Adrenal gland (tissue), 12 donors: Measurements from ENCODE around the gene RUBCN. TPM values are rescaled to one million over a fixed set of nuclear protein-coding genes. Genes with fewer than 3 reads are reported as not detected.
A peak's percentile ranks its signal among the peaks of the same experiment; 100 is the strongest.

Experiments used
- DNase-seq, 7 donors: peaks; one replicate each; pipeline ENCODE4 v3.0.0-alpha.2; 2019 to 2020
- H3K27ac ChIP-seq, 5 donors: fragments of 200-600 bp; sonication (generic) in 4 of 5; 1 replicate in 3 of 5; 2 replicates in 2 of 5; pipeline versions ENCODE4 v1.5.1 to v1.8.0; 2016 to 2020; ENCODE audit warnings: mild to moderate bottlenecking in 1 of 5
- H3K27me3 ChIP-seq: fragments of 200-600 bp; 2 replicates; pipeline ENCODE4 v1.8.0; 2021
- H3K36me3 ChIP-seq, 2 donors: fragments of 200-600 bp; replicated peaks in 1 of 2; 1 replicate in 1 of 2; 2 replicates in 1 of 2; pipeline versions ENCODE4 v1.5.1 to v1.8.0; 2018 to 2022
- H3K4me1 ChIP-seq, 2 donors: fragments of 200-600 bp; replicated peaks in 1 of 2; 1 replicate in 1 of 2; 2 replicates in 1 of 2; pipeline versions ENCODE4 v1.5.1 to v1.8.0; 2018 to 2021
- H3K4me3 ChIP-seq, 4 donors: fragments of 200-600 bp; sonication (generic) in 3 of 4; one replicate each; pipeline ENCODE4 v1.5.1; 2016 to 2018
- H3K9me3 ChIP-seq, 3 donors: fragments of 200-600 bp; sonication (generic) in 1 of 3; replicated peaks in 1 of 3; 1 replicate in 2 of 3; 2 replicates in 1 of 3; pipeline versions ENCODE4 v1.5.1 to v1.8.0; 2016 to 2021
- POLR2A ChIP-seq, 2 donors: fragments of 450-650 bp; IDR thresholded peaks; one replicate each; pipeline ENCODE4 v1.6.1; 2017; ENCODE audit warnings: antibody characterized with exemption in 2 of 2, mild to moderate bottlenecking in 2 of 2, moderate library complexity in 1 of 2
- WGBS, 4 donors: extraction: QIAGEN DNeasy Blood & Tissue Kit in 2 of 4; methylation state at CpG; one replicate each; pipeline versions ENCODE4 v1.1.5 to v1.1.7; 2013 to 2017; 5-methylcytosine and 5-hydroxymethylcytosine counted together
- intact Hi-C, 2 donors: fragments of 100-400 bp; cut with DNase I; formaldehyde crosslinking; loops; one replicate each; pipeline versions ENCODE4 v1.14.1 to v1.15.0; 2022 to 2023
- polyA plus RNA-seq, 3 donors: library from polyadenylated mRNA; stranded (reverse); fragments of 200-250 nt in 2 of 3; fragments of 350-450 nt in 1 of 3; fragmentation: Illumina TruSeq in 1 of 3; extraction: RNeasy Lipid Tissue Mini Kit (QIAGEN cat#74804) in 1 of 3; gene quantifications; one replicate each; pipeline ENCODE4 v1.2.3, GENCODE V29; 2013 to 2014
- total RNA-seq, 9 donors: library from RNA; depleted of rRNA in 4 of 9; stranded (reverse); fragments of >200 nt in 4 of 9; fragments of 120-200 nt in 1 of 9; fragmentation: NEBNext Ultra II Directional in 1 of 9; extraction: Animal tissue kit (Norgen Biotek cat#: 25700) in 1 of 9; gene quantifications; one replicate each; pipeline versions ENCODE4 v1.1.0 to v1.2.4, GENCODE V29; 2013 to 2023
- TF ChIP-seq, protein P1 (sequence below), 6 experiments: fragments of 450-650 bp in 4 of 6; fragments of 200-600 bp in 2 of 6; sonication (generic) in 1 of 6; IDR thresholded peaks; 1 replicate in 5 of 6; 2 replicates in 1 of 6; pipeline versions ENCODE4 v1.5.1 to v1.8.0; 2016 to 2021; ENCODE audit warnings: antibody characterized with exemption in 6 of 6, mild to moderate bottlenecking in 2 of 6, moderate library complexity in 1 of 6
- donor health status: healthy with polysubstance abuse.
- donor health status: Bipolar disorder and iron deficiency.
- donor health status: DM: yes; HTN: yes; CAD: no.
- donor health status: DM: no; HTN: no; CAD: no.
- donor health status: DM: no; HTN: no; CAD: no.
- donor health status: DM: yes; HTN: yes; CAD: no.

Gene RUBCN
- total and polyA plus RNA-seq, 12 donors: 7.7 to 43.8 (median 21.3) TPM

- intact Hi-C loops: no loop called here
- 0 to 1% (median 0%) methylated on average over 18 to 104 of the region's 104 CpGs for WGBS, 4 donors
These were observed 13.1 kb upstream of the RUBCN start, which contains the start of gene FYTTD1 for GRCh38 chr3:197749601-197750395. TSS of gene FYTTD1 (plus strand) at chr3:197749883. CDS start at chr3:197749972, 89 bp downstream.

GRCh38 chr3:197749315-197749600, 12.6 kb upstream of the RUBCN start:
- TF ChIP-seq POLR2A (IDR thresholded peaks at IDR 0.05): no peak
- TF ChIP-seq, protein P1, sequence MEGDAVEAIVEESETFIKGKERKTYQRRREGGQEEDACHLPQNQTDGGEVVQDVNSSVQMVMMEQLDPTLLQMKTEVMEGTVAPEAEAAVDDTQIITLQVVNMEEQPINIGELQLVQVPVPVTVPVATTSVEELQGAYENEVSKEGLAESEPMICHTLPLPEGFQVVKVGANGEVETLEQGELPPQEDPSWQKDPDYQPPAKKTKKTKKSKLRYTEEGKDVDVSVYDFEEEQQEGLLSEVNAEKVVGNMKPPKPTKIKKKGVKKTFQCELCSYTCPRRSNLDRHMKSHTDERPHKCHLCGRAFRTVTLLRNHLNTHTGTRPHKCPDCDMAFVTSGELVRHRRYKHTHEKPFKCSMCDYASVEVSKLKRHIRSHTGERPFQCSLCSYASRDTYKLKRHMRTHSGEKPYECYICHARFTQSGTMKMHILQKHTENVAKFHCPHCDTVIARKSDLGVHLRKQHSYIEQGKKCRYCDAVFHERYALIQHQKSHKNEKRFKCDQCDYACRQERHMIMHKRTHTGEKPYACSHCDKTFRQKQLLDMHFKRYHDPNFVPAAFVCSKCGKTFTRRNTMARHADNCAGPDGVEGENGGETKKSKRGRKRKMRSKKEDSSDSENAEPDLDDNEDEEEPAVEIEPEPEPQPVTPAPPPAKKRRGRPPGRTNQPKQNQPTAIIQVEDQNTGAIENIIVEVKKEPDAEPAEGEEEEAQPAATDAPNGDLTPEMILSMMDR (IDR thresholded peaks at IDR 0.05): no peak
- H3K4me1 ChIP-seq: peaks cover 6 to 23% of the 10 kb centered on the region in 2 donors
- WGBS, 4 donors: 0 to 1% (median 1%) methylated on average over 3 to 18 of the region's 18 CpGs

More at GRCh38 chr3:197749601-197750395, 13.1 kb upstream of the RUBCN start, which contains the start of gene FYTTD1:
- H3K27me3 ChIP-seq: no peaks in the 10 kb centered on the region
- peak within 1 kb of the TSS; percentile 84 to 97 (median 96) for H3K27ac ChIP-seq
- H3K36me3 ChIP-seq: no peaks in the 10 kb centered on the region
- peaks cover 6 to 23% of the 10 kb centered on the region in 2 donors for H3K4me1 ChIP-seq
- no peaks in the 10 kb centered on the region for H3K9me3 ChIP-seq
- H3K4me3 ChIP-seq: peak within 1 kb of the TSS; percentile 59 to 83 (median 72)
- DNase-seq: peak; percentile 88 to 94 (median 90)
- TF ChIP-seq, protein P1 (IDR thresholded peaks at IDR 0.05): peak in 5 of 6 experiments; percentile 24 to 71 (median 46)
- peak; percentile 19 to 80 for TF ChIP-seq POLR2A (IDR thresholded peaks at IDR 0.05)

DNA sequence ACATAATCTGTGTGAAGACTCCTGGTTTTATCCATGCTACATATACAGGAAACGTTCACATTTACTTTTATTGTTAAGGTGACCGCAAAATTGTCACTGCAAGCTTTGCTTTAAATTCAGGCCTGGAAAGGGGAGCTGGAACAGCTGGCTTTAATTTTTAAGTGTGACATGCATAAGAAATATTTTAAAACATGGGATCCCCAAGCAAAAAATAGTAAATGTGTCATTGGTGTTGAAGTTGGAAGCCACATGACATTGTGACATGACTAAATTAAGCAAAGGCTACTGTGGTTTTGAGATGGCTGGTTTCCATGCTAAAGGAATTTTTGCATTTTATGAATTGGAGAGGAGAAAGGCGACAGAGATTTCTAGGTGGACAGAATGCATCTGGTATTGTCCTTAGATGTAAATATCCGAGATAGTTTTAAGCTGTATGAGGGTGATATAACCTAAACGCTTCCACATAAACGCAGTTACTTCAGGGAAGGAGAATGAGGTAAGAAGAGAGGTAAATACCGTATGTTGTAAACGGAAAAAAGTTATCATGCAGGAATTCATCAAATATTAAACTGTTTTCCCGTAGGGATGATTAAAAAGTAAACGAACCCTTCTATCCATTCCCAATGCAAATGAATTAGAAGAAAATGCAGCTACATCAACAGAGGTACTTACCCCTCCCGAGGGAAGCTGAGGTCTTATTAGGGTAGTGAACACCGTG, 12.1 kb upstream of the RUBCN start:
- peaks cover 6 to 23% of the 10 kb centered on the region in 2 donors for H3K4me1 ChIP-seq
- H3K4me3 ChIP-seq: peak overlapping the region in 2 of 4 donors; percentile 59 to 83
- H3K27me3 ChIP-seq: no peaks in the 10 kb centered on the region
- peak overlapping the region in 4 of 5 donors; percentile 90 to 97 (median 96) for H3K27ac ChIP-seq
- no peaks in the 10 kb centered on the region for H3K9me3 ChIP-seq
- H3K36me3 ChIP-seq: no peaks in the 10 kb centered on the region
- no peak for TF ChIP-seq POLR2A (IDR thresholded peaks at IDR 0.05)
- TF ChIP-seq, protein P1 (IDR thresholded peaks at IDR 0.05): no peak
- 24 to 30% (median 25%) methylated on average over 12 of the region's 12 CpGs for WGBS, 4 donors
- intact Hi-C loops: no loop called here
- DNase-seq: no peak

More at GRCh38 chr3:197749315-197749600, 12.6 kb upstream of the RUBCN start:
- Histone ChIP-seq H3K27me3 (no peaks in the 10 kb centered on the region), H3K4me3 (peak overlapping the region in 2 of 4 donors; percentile 59 to 83), H3K36me3 (no peaks in the 10 kb centered on the region), H3K27ac (peak overlapping the region; percentile 84 to 97 (median 96)), H3K9me3 (no peaks in the 10 kb centered on the region)
- intact Hi-C loops: no loop called here
- DNase-seq: peak in 2 of 7 donors; percentile 53 to 64

DNA sequence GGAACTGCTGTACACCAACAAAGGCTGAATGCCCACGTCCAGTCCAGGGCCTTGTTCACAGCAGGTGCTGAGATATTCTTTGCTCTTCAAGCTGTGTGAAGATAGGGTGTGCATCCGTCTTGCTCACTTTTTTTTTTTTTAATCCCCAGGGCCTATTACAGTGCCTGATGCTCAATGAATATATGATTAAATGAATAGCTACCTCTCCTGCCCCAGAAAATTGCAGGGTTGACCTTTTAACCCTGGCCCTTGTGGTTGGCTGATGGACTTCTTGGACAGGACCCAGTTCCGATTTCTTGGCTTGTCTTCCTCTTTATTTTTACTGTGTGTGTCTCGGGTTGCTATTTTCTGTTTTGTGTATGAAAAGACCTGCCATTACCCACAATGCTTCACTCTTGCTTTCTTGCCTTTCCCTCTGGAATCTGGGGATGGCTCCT, 10.1 kb upstream of the RUBCN start:
- Histone ChIP-seq H3K4me3 (no peak overlapping the region), H3K27ac (no peak overlapping the region), H3K4me1 (peaks cover 6 to 14% of the 10 kb centered on the region in 2 donors), H3K27me3 (no peaks in the 10 kb centered on the region), H3K9me3 (no peaks in the 10 kb centered on the region), H3K36me3 (no peaks in the 10 kb centered on the region)
- WGBS, 4 donors: 55 to 63% (median 59%) methylated on average over 4 of the region's 4 CpGs
- intact Hi-C loops: no loop called here
- TF ChIP-seq POLR2A (IDR thresholded peaks at IDR 0.05): no peak
- TF ChIP-seq, protein P1 (IDR thresholded peaks at IDR 0.05): no peak
- DNase-seq: peak in 2 of 7 donors; percentile 27 to 34
